ENCODE measurements around the gene AFAP1. TPM values are rescaled to one million over a fixed set of nuclear protein-coding genes. Genes with fewer than 3 reads are reported as not detected.
A peak's percentile ranks its signal among the peaks of the same experiment; 100 is the strongest.

AFAP1 gene
- total and polyA plus RNA-seq, 2 of the 4 experiments (the other 2 are of a cell fraction), result 48.2 to 80.9 TPM

DNA sequence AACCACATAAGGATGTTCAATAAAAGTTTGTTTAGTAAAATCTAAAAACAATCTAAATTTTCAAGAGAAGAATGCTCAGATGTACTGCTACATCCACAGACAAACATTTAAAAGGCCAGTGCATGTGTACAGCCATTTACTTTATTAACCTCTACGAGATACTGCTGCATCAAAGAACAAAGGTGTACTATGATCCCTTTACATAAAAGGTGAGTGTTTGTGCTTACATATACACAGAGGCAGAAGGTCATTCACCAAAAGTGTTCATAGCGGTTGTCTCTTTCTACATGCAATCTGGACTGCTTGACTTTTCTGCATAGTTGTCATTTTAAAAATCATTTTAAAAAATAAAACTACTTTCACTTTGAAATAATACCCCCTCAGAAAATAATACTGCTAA is 81.7 kb downstream of the AFAP1 start:
- Histone ChIP-seq H3K4ac (ENCODE audit: low read depth, low read length) (peak overlapping the region; percentile 93), H3K23ac (ENCODE audit: low read depth, low read length) (peak overlapping the region; percentile 82), H4K20me1 (ENCODE audit: insufficient read depth, low read length) (peaks cover 5% of the 10 kb centered on the region; the same call in 1 of the 2 replicates), H3K56ac (ENCODE audit: extremely low read depth, insufficient read depth, low read length) (peak overlapping the region; percentile 89), H3K9me3 (ENCODE audit: control insufficient read depth, insufficient read depth, low read length) (no peaks in the 10 kb centered on the region), H3K4me1 (ENCODE audit: control insufficient read depth, insufficient read depth, low read length) (peaks cover 40% of the 10 kb centered on the region), H2AK5ac (ENCODE audit: low read depth, low read length) (peak overlapping the region; percentile 88; the same call in 1 of the 2 replicates), H3K9me1 (ENCODE audit: insufficient read depth, low read length) (peaks cover 37% of the 10 kb centered on the region), H2BK20ac (ENCODE audit: low read depth, low read length) (peak overlapping the region; percentile 89), H3K27me3 (ENCODE audit: control insufficient read depth, insufficient read depth, low read length) (no peaks in the 10 kb centered on the region), H3K27ac (ENCODE audit: insufficient read depth, low read length) (peak overlapping the region; percentile 91), H3K9ac (ENCODE audit: low read depth, low read length) (peak overlapping the region; percentile 55; the same call in 1 of the 2 replicates), H3K36me3 (ENCODE audit: control insufficient read depth, insufficient read depth, low read length) (peaks cover 38% of the 10 kb centered on the region), H2AFZ (replicated peaks; ENCODE audit: low read length, poor library complexity) (no peak overlapping the region), H2BK15ac (ENCODE audit: low read depth, low read length) (peak overlapping the region; percentile 75), H2BK5ac (ENCODE audit: low read depth, low read length, poor library complexity, severe bottlenecking) (peak overlapping the region; percentile 97), H4K91ac (ENCODE audit: insufficient read depth, low read depth, low read length) (peak overlapping the region; percentile 87), H3K4me3 (ENCODE audit: insufficient read depth, low read depth, low read length) (no peak overlapping the region), H4K8ac (ENCODE audit: low read depth in 2 of 2, low read length in 2 of 2) (peak overlapping the region; percentile 50 to 93), H3K79me1 (ENCODE audit: low read depth in 1 of 2, low read length in 2 of 2) (peaks cover 36 to 76% of the 10 kb centered on the region in 2 experiments), H3K14ac (replicated peaks; ENCODE audit: low read depth, low read length) (peak overlapping the region; percentile 95), H2AK9ac (replicated peaks; ENCODE audit: low read depth, low read length, poor library complexity) (no peak overlapping the region), H4K5ac (ENCODE audit: low read depth, low read length) (peak overlapping the region; percentile 47), H3K4me2 (ENCODE audit: low read depth, low read length) (peak overlapping the region; percentile 76; the same call in 1 of the 2 replicates), H3K18ac (ENCODE audit: low read depth, low read length) (peak overlapping the region; percentile 91), H2BK120ac (ENCODE audit: low read depth, low read length) (peak overlapping the region; percentile 98)
- no CpG with 5 or more reads among the region's 2 CpGs for WGBS, 2 experiments (ENCODE audit: extremely low coverage in 2 of 2, insufficient read length in 1 of 2)
- BruUV-seq (replicated peaks), result no TSS peak
- TF ChIP-seq RCOR1 (IDR thresholded peaks at IDR 0.05; ENCODE audit: insufficient replicate concordance, low read length) (no peak), SMC3 (IDR thresholded peaks at IDR 0.05; ENCODE audit: low read depth, low read length) (no peak), NFE2L2 (IDR thresholded peaks at IDR 0.05; ENCODE audit: low read depth, low read length) (no peak), CHD1 (IDR thresholded peaks at IDR 0.05; ENCODE audit: low read depth, low read length) (no peak), BHLHE40 (IDR thresholded peaks at IDR 0.05; ENCODE audit: low read depth, low read length) (no peak), MAZ (IDR thresholded peaks at IDR 0.05; ENCODE audit: borderline replicate concordance, low read depth, low read length) (no peak), FOS (IDR thresholded peaks at IDR 0.05; ENCODE audit: low read depth, low read length) (no peak), RAD21 (IDR thresholded peaks at IDR 0.05; ENCODE audit: low read length) (no peak), POLR2A (IDR thresholded peaks at IDR 0.05; ENCODE audit: low read depth, low read length) (no peak), MAFK (IDR thresholded peaks at IDR 0.05; ENCODE audit: low read depth, low read length) (no peak), CEBPB (IDR thresholded peaks at IDR 0.05; ENCODE audit: low read depth, low read length) (no peak), RFX5 (IDR thresholded peaks at IDR 0.05; ENCODE audit: low read depth, low read length) (no peak)
- TF ChIP-seq, protein P1, sequence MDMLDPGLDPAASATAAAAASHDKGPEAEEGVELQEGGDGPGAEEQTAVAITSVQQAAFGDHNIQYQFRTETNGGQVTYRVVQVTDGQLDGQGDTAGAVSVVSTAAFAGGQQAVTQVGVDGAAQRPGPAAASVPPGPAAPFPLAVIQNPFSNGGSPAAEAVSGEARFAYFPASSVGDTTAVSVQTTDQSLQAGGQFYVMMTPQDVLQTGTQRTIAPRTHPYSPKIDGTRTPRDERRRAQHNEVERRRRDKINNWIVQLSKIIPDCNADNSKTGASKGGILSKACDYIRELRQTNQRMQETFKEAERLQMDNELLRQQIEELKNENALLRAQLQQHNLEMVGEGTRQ (IDR thresholded peaks at IDR 0.05; ENCODE audit: low read depth, low read length), result no peak
- TF ChIP-seq, protein P2, sequence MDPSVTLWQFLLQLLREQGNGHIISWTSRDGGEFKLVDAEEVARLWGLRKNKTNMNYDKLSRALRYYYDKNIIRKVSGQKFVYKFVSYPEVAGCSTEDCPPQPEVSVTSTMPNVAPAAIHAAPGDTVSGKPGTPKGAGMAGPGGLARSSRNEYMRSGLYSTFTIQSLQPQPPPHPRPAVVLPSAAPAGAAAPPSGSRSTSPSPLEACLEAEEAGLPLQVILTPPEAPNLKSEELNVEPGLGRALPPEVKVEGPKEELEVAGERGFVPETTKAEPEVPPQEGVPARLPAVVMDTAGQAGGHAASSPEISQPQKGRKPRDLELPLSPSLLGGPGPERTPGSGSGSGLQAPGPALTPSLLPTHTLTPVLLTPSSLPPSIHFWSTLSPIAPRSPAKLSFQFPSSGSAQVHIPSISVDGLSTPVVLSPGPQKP (IDR thresholded peaks at IDR 0.05; ENCODE audit: borderline replicate concordance, low read depth, low read length), result no peak
- TF ChIP-seq, protein P3, sequence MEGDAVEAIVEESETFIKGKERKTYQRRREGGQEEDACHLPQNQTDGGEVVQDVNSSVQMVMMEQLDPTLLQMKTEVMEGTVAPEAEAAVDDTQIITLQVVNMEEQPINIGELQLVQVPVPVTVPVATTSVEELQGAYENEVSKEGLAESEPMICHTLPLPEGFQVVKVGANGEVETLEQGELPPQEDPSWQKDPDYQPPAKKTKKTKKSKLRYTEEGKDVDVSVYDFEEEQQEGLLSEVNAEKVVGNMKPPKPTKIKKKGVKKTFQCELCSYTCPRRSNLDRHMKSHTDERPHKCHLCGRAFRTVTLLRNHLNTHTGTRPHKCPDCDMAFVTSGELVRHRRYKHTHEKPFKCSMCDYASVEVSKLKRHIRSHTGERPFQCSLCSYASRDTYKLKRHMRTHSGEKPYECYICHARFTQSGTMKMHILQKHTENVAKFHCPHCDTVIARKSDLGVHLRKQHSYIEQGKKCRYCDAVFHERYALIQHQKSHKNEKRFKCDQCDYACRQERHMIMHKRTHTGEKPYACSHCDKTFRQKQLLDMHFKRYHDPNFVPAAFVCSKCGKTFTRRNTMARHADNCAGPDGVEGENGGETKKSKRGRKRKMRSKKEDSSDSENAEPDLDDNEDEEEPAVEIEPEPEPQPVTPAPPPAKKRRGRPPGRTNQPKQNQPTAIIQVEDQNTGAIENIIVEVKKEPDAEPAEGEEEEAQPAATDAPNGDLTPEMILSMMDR (conservative IDR thresholded peaks at IDR 0.05; ENCODE audit: low read depth, low read length), result no peak
- intact Hi-C loops (cut with micrococcal nuclease) (loop anchor here (1.0 kb wide), 1 partner anchor 14 kb away; no protein-coding TSS in a partner anchor), dilution Hi-C loops (cut with HindIII; ENCODE audit: low sequenced_read_pairs, unreplicated experiment) (no loop called here), in situ Hi-C loops (cut with MboI; ENCODE audit: low sequenced_read_pairs) (no loop called here)
- ChIA-PET POLR2A (ENCODE audit: unreplicated experiment) (no interaction called here), CTCF (interaction anchor here (0.7 kb wide), 1 partner anchor 14 kb away, joined by 3 read pairs; no protein-coding TSS in a partner anchor)
- no peak for DNase-seq
- ATAC-seq (ENCODE audit: low read depth), result no peak

All from IMR-90 (cell line).